Fibroblast of lung (primary cell): ENCODE results near the gene GPC6.

Experiments used
- EZH2 ChIP-seq: IDR thresholded peaks from 2 replicates; pipeline ENCODE4 v1.5.1; 2012; ENCODE audit warnings: low read length, control low read depth, mild to moderate bottlenecking; ENCODE audit errors: missing control alignments
- TF ChIP-seq, protein P1 (sequence below), 2 donors: IDR thresholded peaks in 1 of 2; conservative IDR thresholded peaks in 1 of 2; 1 replicate in 1 of 2; 2 replicates in 1 of 2; pipeline ENCODE4 v1.5.1; 2011 to 2012; ENCODE audit warnings: low read length in 2 of 2, control low read depth in 1 of 2, inconsistent platforms in 1 of 2, low read depth in 1 of 2, mild to moderate bottlenecking in 1 of 2

DNA sequence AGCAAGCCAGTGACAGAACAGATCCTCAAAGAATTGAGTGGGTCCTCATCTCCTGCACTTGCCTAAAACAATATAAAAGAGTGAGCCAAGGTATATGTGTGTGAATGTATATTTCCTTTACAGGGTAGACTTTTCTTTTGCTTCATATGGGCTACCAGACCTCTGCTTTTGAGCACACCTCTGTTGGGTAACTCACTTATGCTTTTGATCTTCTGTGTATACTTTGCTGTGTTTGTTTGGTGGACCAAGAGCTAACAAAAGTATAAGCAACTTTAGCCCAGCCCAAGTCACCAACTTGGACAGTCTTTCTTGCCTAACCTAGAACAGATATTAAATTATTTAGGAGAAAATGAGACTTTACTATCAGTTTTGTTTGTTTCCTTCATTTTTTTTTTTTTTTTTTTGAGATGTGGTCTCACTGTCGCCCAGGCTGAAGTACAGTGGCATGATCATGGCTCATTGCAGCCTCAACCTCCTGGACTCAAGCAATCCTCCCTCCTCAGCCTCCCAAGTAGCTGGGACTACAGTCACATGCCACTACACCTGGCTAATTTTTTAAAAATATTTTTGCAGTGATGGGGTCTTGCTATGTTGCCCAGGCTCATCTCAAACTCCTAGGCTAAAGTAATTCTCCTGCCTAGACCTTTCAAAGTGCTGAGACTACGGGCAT is 739.8 kb downstream of the GPC6 start:
- TF ChIP-seq, protein P1, sequence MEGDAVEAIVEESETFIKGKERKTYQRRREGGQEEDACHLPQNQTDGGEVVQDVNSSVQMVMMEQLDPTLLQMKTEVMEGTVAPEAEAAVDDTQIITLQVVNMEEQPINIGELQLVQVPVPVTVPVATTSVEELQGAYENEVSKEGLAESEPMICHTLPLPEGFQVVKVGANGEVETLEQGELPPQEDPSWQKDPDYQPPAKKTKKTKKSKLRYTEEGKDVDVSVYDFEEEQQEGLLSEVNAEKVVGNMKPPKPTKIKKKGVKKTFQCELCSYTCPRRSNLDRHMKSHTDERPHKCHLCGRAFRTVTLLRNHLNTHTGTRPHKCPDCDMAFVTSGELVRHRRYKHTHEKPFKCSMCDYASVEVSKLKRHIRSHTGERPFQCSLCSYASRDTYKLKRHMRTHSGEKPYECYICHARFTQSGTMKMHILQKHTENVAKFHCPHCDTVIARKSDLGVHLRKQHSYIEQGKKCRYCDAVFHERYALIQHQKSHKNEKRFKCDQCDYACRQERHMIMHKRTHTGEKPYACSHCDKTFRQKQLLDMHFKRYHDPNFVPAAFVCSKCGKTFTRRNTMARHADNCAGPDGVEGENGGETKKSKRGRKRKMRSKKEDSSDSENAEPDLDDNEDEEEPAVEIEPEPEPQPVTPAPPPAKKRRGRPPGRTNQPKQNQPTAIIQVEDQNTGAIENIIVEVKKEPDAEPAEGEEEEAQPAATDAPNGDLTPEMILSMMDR (conservative IDR thresholded peaks at IDR 0.05 in 1 of 2, IDR thresholded peaks at IDR 0.05 in 1 of 2; ENCODE audit: low read depth in 1 of 2, low read length in 2 of 2): no peak
- no peak for TF ChIP-seq EZH2
